ENCODE measurements around the gene NRSN2.

DNA sequence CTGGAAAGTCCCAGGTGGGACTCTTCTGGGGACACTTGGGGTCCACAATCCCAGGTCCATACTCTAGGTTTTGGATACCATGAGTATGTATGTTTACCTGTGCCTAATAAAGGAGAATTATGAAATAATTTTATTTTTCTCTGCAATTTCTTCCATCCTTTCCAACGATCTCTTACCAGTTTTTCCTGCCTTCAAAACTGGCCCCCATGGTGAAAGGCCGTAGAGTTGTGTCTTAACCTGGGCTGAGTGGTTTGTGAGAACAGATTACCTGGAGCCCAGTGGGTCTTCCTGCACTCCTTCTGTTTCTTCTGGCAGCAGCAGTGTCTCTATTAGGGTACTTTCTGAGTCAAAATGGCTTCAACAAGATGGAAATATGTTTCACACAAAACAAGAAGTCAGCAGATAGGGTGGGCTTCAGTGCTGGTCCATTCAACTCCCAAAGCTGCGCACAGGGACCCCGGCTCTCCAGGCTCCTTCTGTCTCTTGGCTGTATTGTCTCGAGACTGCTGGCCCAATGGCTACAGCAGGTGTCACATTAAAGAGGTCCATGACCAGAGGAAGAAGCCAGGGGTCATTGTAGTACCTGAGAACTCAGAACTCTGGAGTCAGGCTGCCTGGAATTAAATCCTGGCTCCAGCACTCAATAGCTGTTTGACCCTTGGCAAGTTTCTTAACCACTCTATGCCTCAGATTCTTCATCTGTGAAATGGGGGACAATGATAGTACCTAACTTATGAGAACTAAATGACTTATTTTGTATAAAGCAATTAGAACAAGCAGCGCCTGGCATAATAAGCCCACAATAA is 50.7 kb downstream of the NRSN2 start:
- TF ChIP-seq, protein P1, sequence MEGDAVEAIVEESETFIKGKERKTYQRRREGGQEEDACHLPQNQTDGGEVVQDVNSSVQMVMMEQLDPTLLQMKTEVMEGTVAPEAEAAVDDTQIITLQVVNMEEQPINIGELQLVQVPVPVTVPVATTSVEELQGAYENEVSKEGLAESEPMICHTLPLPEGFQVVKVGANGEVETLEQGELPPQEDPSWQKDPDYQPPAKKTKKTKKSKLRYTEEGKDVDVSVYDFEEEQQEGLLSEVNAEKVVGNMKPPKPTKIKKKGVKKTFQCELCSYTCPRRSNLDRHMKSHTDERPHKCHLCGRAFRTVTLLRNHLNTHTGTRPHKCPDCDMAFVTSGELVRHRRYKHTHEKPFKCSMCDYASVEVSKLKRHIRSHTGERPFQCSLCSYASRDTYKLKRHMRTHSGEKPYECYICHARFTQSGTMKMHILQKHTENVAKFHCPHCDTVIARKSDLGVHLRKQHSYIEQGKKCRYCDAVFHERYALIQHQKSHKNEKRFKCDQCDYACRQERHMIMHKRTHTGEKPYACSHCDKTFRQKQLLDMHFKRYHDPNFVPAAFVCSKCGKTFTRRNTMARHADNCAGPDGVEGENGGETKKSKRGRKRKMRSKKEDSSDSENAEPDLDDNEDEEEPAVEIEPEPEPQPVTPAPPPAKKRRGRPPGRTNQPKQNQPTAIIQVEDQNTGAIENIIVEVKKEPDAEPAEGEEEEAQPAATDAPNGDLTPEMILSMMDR (IDR thresholded peaks at IDR 0.05 in 2 of 3, conservative IDR thresholded peaks at IDR 0.05 in 1 of 3; ENCODE audit: borderline replicate concordance in 1 of 3, insufficient read depth in 1 of 3, low read depth in 2 of 3, low read length in 2 of 3), result no peak
- no peak for TF ChIP-seq SP1 (IDR thresholded peaks at IDR 0.05; ENCODE audit: low read depth)
- TF ChIP-seq SIN3A (IDR thresholded peaks at IDR 0.05; ENCODE audit: low read depth), result no peak
- TF ChIP-seq, protein P2, sequence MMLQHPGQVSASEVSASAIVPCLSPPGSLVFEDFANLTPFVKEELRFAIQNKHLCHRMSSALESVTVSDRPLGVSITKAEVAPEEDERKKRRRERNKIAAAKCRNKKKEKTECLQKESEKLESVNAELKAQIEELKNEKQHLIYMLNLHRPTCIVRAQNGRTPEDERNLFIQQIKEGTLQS (IDR thresholded peaks at IDR 0.05), result no peak
- TF ChIP-seq EZH2 (IDR thresholded peaks at IDR 0.05), result no peak
- no peak for TF ChIP-seq YY1 (IDR thresholded peaks at IDR 0.05; ENCODE audit: extremely low read depth, insufficient replicate concordance, low read depth, low read length)
